Neural cell (in vitro differentiated cells): ENCODE measurements around the gene LY6G6F.

Experiments
- EP300 ChIP-seq: fragments of 450-650 bp; conservative IDR thresholded peaks from 2 replicates; pipeline ENCODE4 v1.6.1; 2014; ENCODE audit warnings: antibody characterized with exemption, mild to moderate bottlenecking, moderate library complexity; ENCODE audit not compliant: poor library complexity, severe bottlenecking
- EZH2 ChIP-seq: fragments of 200-600, 300-800 bp; shearing (Covaris generic), sonication (generic); IDR thresholded peaks from 2 replicates; pipeline ENCODE4 v1.6.1; 2014; ENCODE audit warnings: antibody characterized with exemption, low read length, borderline replicate concordance, mild to moderate bottlenecking; ENCODE audit not compliant: insufficient read depth, poor library complexity, severe bottlenecking
- MXI1 ChIP-seq: fragments of 450-650 bp; conservative IDR thresholded peaks from 2 replicates; pipeline ENCODE4 v1.6.1; 2014; ENCODE audit warnings: antibody characterized with exemption, mild to moderate bottlenecking; ENCODE audit not compliant: poor library complexity, severe bottlenecking
- POLR2AphosphoS5 ChIP-seq: IDR thresholded peaks from 2 replicates; pipeline ENCODE4 v1.6.1; 2012
- RAD21 ChIP-seq: fragments of 450-650 bp; conservative IDR thresholded peaks from 2 replicates; pipeline ENCODE4 v1.6.1; 2014; ENCODE audit warnings: antibody characterized with exemption, mild to moderate bottlenecking, moderate library complexity
- SMC3 ChIP-seq: fragments of 450-650 bp; conservative IDR thresholded peaks from 2 replicates; pipeline ENCODE4 v1.6.1; 2014; ENCODE audit warnings: antibody characterized with exemption, mild to moderate bottlenecking, moderate library complexity; ENCODE audit not compliant: poor library complexity
- TAF1 ChIP-seq: IDR thresholded peaks from 2 replicates; pipeline ENCODE4 v1.6.1; 2012; ENCODE audit warnings: low read depth
- TF ChIP-seq, protein P1 (sequence below): fragments of 450-650 bp; IDR thresholded peaks from 2 replicates; pipeline ENCODE4 v1.5.1; 2014; ENCODE audit warnings: antibody characterized with exemption, mild to moderate bottlenecking, moderate library complexity; ENCODE audit not compliant: poor library complexity, severe bottlenecking
- TF ChIP-seq, protein P2 (sequence below): IDR thresholded peaks from 2 replicates; pipeline ENCODE4 v1.6.1; 2012; ENCODE audit warnings: borderline replicate concordance

DNA sequence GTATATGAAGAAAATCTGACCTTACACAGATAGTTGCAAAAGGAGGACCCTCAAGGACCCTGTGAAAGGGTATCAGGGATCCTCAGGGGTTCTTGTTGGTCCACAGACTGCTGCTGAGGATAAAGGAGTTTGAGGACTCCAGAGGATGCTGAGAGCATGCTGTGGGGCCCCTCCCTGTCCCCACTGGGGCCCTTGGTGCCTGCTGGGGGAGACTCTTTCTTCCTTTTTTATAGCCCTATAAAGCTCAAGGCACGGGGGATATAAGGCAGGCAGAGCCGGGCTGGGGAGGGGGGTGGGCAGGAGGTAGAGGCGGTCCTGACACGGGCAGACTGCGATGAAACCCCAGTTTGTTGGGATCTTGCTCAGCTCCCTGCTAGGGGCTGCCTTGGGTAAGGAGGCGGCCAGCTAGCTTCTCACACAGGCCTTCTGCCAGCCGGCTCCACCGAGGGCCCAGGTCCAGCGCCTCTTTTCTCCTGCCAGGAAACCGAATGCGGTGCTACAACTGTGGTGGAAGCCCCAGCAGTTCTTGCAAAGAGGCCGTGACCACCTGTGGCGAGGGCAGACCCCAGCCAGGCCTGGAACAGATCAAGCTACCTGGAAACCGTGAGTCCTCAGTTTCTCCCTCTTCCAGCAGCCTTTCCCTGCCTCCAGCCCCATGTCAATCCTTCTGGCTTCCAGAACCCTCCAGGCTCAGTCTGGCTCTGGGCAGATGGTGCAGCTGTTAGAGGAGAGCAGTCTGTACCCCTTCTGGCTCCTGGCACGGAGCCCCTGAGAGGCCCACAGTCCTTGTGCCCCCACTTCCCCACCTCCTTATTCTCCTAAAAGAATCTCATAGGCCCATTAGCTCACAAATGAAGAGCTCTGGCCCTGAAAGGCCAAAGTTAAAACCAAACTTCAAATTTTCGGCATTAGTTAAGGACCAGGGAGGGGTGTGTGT is 8.6 kb downstream of the LY6G6F start, which contains the start of gene LY6G6D:
- TF ChIP-seq, protein P1, sequence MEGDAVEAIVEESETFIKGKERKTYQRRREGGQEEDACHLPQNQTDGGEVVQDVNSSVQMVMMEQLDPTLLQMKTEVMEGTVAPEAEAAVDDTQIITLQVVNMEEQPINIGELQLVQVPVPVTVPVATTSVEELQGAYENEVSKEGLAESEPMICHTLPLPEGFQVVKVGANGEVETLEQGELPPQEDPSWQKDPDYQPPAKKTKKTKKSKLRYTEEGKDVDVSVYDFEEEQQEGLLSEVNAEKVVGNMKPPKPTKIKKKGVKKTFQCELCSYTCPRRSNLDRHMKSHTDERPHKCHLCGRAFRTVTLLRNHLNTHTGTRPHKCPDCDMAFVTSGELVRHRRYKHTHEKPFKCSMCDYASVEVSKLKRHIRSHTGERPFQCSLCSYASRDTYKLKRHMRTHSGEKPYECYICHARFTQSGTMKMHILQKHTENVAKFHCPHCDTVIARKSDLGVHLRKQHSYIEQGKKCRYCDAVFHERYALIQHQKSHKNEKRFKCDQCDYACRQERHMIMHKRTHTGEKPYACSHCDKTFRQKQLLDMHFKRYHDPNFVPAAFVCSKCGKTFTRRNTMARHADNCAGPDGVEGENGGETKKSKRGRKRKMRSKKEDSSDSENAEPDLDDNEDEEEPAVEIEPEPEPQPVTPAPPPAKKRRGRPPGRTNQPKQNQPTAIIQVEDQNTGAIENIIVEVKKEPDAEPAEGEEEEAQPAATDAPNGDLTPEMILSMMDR = no peak
- TF ChIP-seq SMC3 (no peak), EZH2 (no peak), TAF1 (no peak), EP300 (no peak), RAD21 (no peak), MXI1 (no peak), POLR2AphosphoS5 (no peak)
- TF ChIP-seq, protein P2, sequence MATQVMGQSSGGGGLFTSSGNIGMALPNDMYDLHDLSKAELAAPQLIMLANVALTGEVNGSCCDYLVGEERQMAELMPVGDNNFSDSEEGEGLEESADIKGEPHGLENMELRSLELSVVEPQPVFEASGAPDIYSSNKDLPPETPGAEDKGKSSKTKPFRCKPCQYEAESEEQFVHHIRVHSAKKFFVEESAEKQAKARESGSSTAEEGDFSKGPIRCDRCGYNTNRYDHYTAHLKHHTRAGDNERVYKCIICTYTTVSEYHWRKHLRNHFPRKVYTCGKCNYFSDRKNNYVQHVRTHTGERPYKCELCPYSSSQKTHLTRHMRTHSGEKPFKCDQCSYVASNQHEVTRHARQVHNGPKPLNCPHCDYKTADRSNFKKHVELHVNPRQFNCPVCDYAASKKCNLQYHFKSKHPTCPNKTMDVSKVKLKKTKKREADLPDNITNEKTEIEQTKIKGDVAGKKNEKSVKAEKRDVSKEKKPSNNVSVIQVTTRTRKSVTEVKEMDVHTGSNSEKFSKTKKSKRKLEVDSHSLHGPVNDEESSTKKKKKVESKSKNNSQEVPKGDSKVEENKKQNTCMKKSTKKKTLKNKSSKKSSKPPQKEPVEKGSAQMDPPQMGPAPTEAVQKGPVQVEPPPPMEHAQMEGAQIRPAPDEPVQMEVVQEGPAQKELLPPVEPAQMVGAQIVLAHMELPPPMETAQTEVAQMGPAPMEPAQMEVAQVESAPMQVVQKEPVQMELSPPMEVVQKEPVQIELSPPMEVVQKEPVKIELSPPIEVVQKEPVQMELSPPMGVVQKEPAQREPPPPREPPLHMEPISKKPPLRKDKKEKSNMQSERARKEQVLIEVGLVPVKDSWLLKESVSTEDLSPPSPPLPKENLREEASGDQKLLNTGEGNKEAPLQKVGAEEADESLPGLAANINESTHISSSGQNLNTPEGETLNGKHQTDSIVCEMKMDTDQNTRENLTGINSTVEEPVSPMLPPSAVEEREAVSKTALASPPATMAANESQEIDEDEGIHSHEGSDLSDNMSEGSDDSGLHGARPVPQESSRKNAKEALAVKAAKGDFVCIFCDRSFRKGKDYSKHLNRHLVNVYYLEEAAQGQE = no peak
